Endodermal cell (in vitro differentiated cells): ENCODE measurements around the gene ZKSCAN3. TPM values are rescaled to one million over a fixed set of nuclear protein-coding genes. Genes with fewer than 3 reads are reported as not detected.
A peak's percentile ranks its signal among the peaks of the same experiment; 100 is the strongest.
"Not testable (repeated sequence)": the region's sequence is repeated elsewhere in the genome, so short reads cannot be mapped to it uniquely, and the experiment has no call there.

ENCODE experiments used
- DNase-seq: peaks from one replicate; pipeline ENCODE4 v3.0.0-alpha.2; 2017
- H3K27ac ChIP-seq: 2 replicates; pipeline ENCODE4 v1.5.1; 2013; ENCODE audit warnings: mild to moderate bottlenecking, low read depth, low read length, moderate library complexity
- H3K27me3 ChIP-seq: 2 replicates; pipeline ENCODE4 v1.6.1; 2013; ENCODE audit warnings: mild to moderate bottlenecking, low read length, moderate library complexity; ENCODE audit not compliant: insufficient read depth, control insufficient read depth, poor library complexity, severe bottlenecking
- H3K36me3 ChIP-seq: 2 replicates; pipeline ENCODE4 v1.7.0; 2013; ENCODE audit warnings: mild to moderate bottlenecking, low read length, moderate library complexity; ENCODE audit not compliant: control insufficient read depth, insufficient read depth
- H3K4me1 ChIP-seq: one replicate; pipeline ENCODE4 v1.7.0; 2013; ENCODE audit warnings: low read length; ENCODE audit not compliant: control insufficient read depth, insufficient read depth
- H3K4me3 ChIP-seq: 2 replicates; pipeline ENCODE4 v1.5.1; 2013; ENCODE audit warnings: mild to moderate bottlenecking, low read length, moderate library complexity
- H3K9ac ChIP-seq: 2 replicates; pipeline ENCODE4 v1.6.1; 2013; ENCODE audit warnings: mild to moderate bottlenecking, low read length, moderate library complexity; ENCODE audit not compliant: poor library complexity, severe bottlenecking; ENCODE audit errors: extremely low read depth
- H3K9me3 ChIP-seq: 2 replicates; pipeline ENCODE4 v1.6.1; 2013; ENCODE audit warnings: mild to moderate bottlenecking, low read length, moderate library complexity; ENCODE audit not compliant: control insufficient read depth
- H3K27ac Mint-ChIP-seq: 2 replicates; pipeline ENCODE4 v1.8.0; 2020; ENCODE audit warnings: mixed read lengths
- H3K27me3 Mint-ChIP-seq: 2 replicates; pipeline ENCODE4 v1.8.0; 2021; ENCODE audit warnings: mild to moderate bottlenecking, mixed read lengths; ENCODE audit not compliant: insufficient read depth
- H3K36me3 Mint-ChIP-seq: 2 replicates; pipeline ENCODE4 v1.8.0; 2020; ENCODE audit warnings: low read depth, mixed read lengths
- H3K4me1 Mint-ChIP-seq: 2 replicates; pipeline ENCODE4 v1.8.0; 2020; ENCODE audit warnings: mixed read lengths
- H3K4me3 Mint-ChIP-seq: 2 replicates; pipeline ENCODE4 v1.8.0; 2020; ENCODE audit warnings: mild to moderate bottlenecking, moderate library complexity, mixed read lengths
- H3K9me3 Mint-ChIP-seq: 2 replicates; pipeline ENCODE4 v1.8.0; 2020; ENCODE audit warnings: mild to moderate bottlenecking, mixed read lengths
- WGBS, 2 experiments: methylation state at CpG; one replicate each; pipeline versions ENCODE4 v1.1.5 to v1.1.7; 2013; ENCODE audit warnings: missing lambda C conversion rate in 2 of 2, mixed read lengths in 1 of 2; ENCODE audit not compliant: insufficient coverage in 1 of 2, insufficient read length in 1 of 2; 5-methylcytosine and 5-hydroxymethylcytosine counted together
- long read RNA-seq, 4 experiments: library from polyadenylated mRNA in 2 of 4; library from RNA in 1 of 4; library from capped mRNA in 1 of 4; stranded (forward) in 3 of 4; unstranded in 1 of 4; transcript quantifications; one replicate each; pipeline ENCODE4 v2.0.0, GENCODE V29; 2020 to 2021; ENCODE audit warnings: inconsistent platforms in 1 of 4
- polyA plus RNA-seq, 2 experiments: library from polyadenylated mRNA; stranded (reverse); fragments of 50-300 nt; gene quantifications; one replicate each; pipeline ENCODE4 v1.2.3, GENCODE V29; 2013
- total RNA-seq, 2 donors: library from RNA; stranded (reverse); fragmentation: NEBNext Ultra II Directional in 1 of 2; extraction: Animal tissue kit (Norgen Biotek cat#: 25700) in 1 of 2; gene quantifications; 2 replicates in 1 of 2; 3 replicates in 1 of 2; pipeline ENCODE4 v1.2.1, GENCODE V29; 2021
- TF ChIP-seq, protein P1 (sequence below): fragments of 200-600 bp; sonication (generic); conservative IDR thresholded peaks from 2 replicates; pipeline ENCODE4 v1.5.0; 2021; ENCODE audit warnings: antibody characterized with exemption, mild to moderate bottlenecking

ZKSCAN3 gene
- total RNA-seq = 10 to 100 TPM; 10.1 to 11.4 TPM
- 8.2 TPM for polyA plus RNA-seq (2013, experiment 1 of 2)
- 6.0 TPM for polyA plus RNA-seq (2013, experiment 2 of 2)
- long read RNA-seq, experiment 1, partial matches to known transcripts = 2 of 3 reads
- long read RNA-seq, experiment 1, other reads (novel, unspliced or antisense) = 1 of 3 reads
- long read RNA-seq, experiment 2, full-length matches to known transcripts = 2 of 16 reads
- long read RNA-seq, experiment 2, partial matches to known transcripts = 3 of 16 reads
- long read RNA-seq, experiment 2, other reads (novel, unspliced or antisense) = 11 of 16 reads
- long read RNA-seq, experiment 3, full-length matches to known transcripts = 8 of 28 reads
- long read RNA-seq, experiment 3, partial matches to known transcripts = 2 of 28 reads
- long read RNA-seq, experiment 3, other reads (novel, unspliced or antisense) = 18 of 28 reads
- long read RNA-seq, experiment 4, full-length matches to known transcripts = 5 of 14 reads
- long read RNA-seq, experiment 4, partial matches to known transcripts = 4 of 14 reads
- long read RNA-seq, experiment 4, other reads (novel, unspliced or antisense) = 5 of 14 reads

GRCh38 chr6:28349892-28350737, at the start of gene ZKSCAN3:
Gene ZKSCAN3, plus strand, starts transcription at chr6:28349947. Its CDS starts 9,640 bp downstream, at chr6:28359587.
- H3K4me1 Mint-ChIP-seq = peaks cover 17% of the 10 kb centered on the region
- Histone ChIP-seq H3K36me3 (peaks cover 8% of the 10 kb centered on the region), H3K27ac (no peak within 1 kb of the TSS), H3K9me3 (peaks cover 18% of the 10 kb centered on the region), H3K9ac (peak within 1 kb of the TSS; percentile 72), H3K4me1 (no peaks in the 10 kb centered on the region), H3K4me3 (peak within 1 kb of the TSS; percentile 98), H3K27me3 (peaks cover 8% of the 10 kb centered on the region)
- DNase-seq = peak; percentile 94
- TF ChIP-seq, protein P1, sequence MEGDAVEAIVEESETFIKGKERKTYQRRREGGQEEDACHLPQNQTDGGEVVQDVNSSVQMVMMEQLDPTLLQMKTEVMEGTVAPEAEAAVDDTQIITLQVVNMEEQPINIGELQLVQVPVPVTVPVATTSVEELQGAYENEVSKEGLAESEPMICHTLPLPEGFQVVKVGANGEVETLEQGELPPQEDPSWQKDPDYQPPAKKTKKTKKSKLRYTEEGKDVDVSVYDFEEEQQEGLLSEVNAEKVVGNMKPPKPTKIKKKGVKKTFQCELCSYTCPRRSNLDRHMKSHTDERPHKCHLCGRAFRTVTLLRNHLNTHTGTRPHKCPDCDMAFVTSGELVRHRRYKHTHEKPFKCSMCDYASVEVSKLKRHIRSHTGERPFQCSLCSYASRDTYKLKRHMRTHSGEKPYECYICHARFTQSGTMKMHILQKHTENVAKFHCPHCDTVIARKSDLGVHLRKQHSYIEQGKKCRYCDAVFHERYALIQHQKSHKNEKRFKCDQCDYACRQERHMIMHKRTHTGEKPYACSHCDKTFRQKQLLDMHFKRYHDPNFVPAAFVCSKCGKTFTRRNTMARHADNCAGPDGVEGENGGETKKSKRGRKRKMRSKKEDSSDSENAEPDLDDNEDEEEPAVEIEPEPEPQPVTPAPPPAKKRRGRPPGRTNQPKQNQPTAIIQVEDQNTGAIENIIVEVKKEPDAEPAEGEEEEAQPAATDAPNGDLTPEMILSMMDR = no peak
- H3K27ac Mint-ChIP-seq = peak within 1 kb of the TSS; percentile 95
- H3K27me3 Mint-ChIP-seq = peaks cover 17% of the 10 kb centered on the region
- 1 to 2% methylated on average over 8 to 29 of the region's 30 CpGs for WGBS, 2 experiments
- peak within 1 kb of the TSS; percentile 98 for H3K4me3 Mint-ChIP-seq
- H3K36me3 Mint-ChIP-seq = peaks cover 13% of the 10 kb centered on the region
- H3K9me3 Mint-ChIP-seq = peaks cover 4% of the 10 kb centered on the region

DNA sequence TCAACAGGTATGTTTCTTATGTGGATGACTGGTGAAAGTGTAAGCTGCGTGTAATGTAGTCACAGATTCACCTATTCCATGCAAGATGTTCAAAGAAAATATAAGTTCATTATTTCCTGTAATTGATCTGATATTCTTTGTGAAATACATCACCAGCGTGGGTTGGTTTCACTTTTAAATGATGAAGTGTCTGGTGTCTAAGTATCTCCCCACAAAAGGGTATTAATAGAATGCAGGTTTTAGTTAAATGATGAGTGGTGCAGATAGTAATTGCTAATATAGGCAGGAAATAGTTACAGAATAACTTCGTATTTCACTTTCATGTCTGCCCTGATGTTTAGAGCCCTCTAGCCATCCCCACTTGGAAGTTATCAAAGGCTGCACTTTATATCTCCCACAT, 46.2 kb upstream of the ZKSCAN3 start:
- H3K36me3 Mint-ChIP-seq = peaks cover 36% of the 10 kb centered on the region
- H3K27ac ChIP-seq = no peak overlapping the region
- H3K4me3 ChIP-seq = no peak overlapping the region
- H3K27me3 ChIP-seq = no peaks in the 10 kb centered on the region
- H3K9ac ChIP-seq = no peak overlapping the region
- no peak overlapping the region for H3K4me3 Mint-ChIP-seq
- TF ChIP-seq, protein P1 = no peak
- WGBS, 2 experiments = 93 to 100% methylated on average over 2 of the region's 3 CpGs
- peaks cover 15% of the 10 kb centered on the region for H3K36me3 ChIP-seq
- H3K9me3 Mint-ChIP-seq = peaks cover 2% of the 10 kb centered on the region
- no peaks in the 10 kb centered on the region for H3K4me1 ChIP-seq
- DNase-seq = no peak
- H3K27ac Mint-ChIP-seq = no peak overlapping the region
- H3K9me3 ChIP-seq = peaks cover 7% of the 10 kb centered on the region
- H3K27me3 Mint-ChIP-seq = no peaks in the 10 kb centered on the region
- H3K4me1 Mint-ChIP-seq = peaks cover 4% of the 10 kb centered on the region

DNA sequence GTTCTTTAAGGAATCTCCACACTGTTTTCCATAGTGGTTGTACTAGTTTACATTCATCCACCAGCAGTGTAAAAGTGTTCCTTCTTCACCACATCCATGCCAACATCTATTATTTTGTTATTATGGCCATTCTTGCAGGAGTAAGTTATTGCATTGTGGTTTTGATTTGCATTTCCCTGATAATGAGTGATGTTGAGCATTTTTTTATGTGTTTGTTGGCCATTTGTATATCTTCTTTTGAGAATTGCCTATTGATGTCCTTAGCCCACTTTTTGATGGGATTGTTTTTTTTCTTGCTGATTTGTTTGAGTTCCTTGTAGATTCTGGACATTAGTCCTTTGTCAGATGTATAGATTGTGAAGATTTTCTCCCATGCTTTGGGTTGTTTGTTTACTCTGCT, 43.4 kb upstream of the ZKSCAN3 start:
- not testable (repeated sequence) for H3K27ac Mint-ChIP-seq, H3K9me3 ChIP-seq, H3K27me3 ChIP-seq, H3K27ac ChIP-seq, H3K4me1 ChIP-seq, H3K27me3 Mint-ChIP-seq, H3K4me3 ChIP-seq, H3K9ac ChIP-seq, H3K9me3 Mint-ChIP-seq, DNase-seq, H3K4me3 Mint-ChIP-seq, H3K36me3 ChIP-seq
- Mint-ChIP-seq H3K36me3 (peaks cover 21% of the 10 kb centered on the region), H3K4me1 (peaks cover 24% of the 10 kb centered on the region)
